IPS DF 6.9 (cell line): ENCODE measurements around the gene CD177.
"Not testable (repeated sequence)": the region's sequence is repeated elsewhere in the genome, so short reads cannot be mapped to it uniquely, and the experiment has no call there.

Experiments
- DNase-seq: peaks from one replicate; pipeline ENCODE4 v3.0.0-alpha.2; 2013; ENCODE audit warnings: low read depth, low spot score
- H3K27ac ChIP-seq: one replicate; pipeline ENCODE4 v1.5.1; 2013; ENCODE audit warnings: low read length, control low read depth
- H3K27me3 ChIP-seq: 2 replicates; pipeline ENCODE4 v1.6.1; 2013; ENCODE audit warnings: mild to moderate bottlenecking, low read length; ENCODE audit not compliant: control insufficient read depth, insufficient read depth
- H3K36me3 ChIP-seq: 2 replicates; pipeline ENCODE4 v1.6.1; 2013; ENCODE audit warnings: low read length; ENCODE audit not compliant: control insufficient read depth, insufficient read depth
- H3K4me1 ChIP-seq: 2 replicates; pipeline ENCODE4 v1.6.1; 2013; ENCODE audit warnings: low read length; ENCODE audit not compliant: control insufficient read depth, insufficient read depth
- H3K4me3 ChIP-seq: 2 replicates; pipeline ENCODE4 v1.5.1; 2013; ENCODE audit warnings: mild to moderate bottlenecking, low read length
- H3K9me3 ChIP-seq: 2 replicates; pipeline ENCODE4 v1.6.1; 2013; ENCODE audit warnings: low read length, inconsistent platforms; ENCODE audit not compliant: control insufficient read depth, insufficient read depth
- WGBS: extraction: QIAGEN DNeasy Blood & Tissue Kit; methylation state at CpG from one replicate; pipeline ENCODE4 v1.1.7; 2013; ENCODE audit warnings: mixed read lengths, missing lambda C conversion rate; ENCODE audit not compliant: insufficient read length, insufficient coverage; 5-methylcytosine and 5-hydroxymethylcytosine counted together

Gene CD177

DNA sequence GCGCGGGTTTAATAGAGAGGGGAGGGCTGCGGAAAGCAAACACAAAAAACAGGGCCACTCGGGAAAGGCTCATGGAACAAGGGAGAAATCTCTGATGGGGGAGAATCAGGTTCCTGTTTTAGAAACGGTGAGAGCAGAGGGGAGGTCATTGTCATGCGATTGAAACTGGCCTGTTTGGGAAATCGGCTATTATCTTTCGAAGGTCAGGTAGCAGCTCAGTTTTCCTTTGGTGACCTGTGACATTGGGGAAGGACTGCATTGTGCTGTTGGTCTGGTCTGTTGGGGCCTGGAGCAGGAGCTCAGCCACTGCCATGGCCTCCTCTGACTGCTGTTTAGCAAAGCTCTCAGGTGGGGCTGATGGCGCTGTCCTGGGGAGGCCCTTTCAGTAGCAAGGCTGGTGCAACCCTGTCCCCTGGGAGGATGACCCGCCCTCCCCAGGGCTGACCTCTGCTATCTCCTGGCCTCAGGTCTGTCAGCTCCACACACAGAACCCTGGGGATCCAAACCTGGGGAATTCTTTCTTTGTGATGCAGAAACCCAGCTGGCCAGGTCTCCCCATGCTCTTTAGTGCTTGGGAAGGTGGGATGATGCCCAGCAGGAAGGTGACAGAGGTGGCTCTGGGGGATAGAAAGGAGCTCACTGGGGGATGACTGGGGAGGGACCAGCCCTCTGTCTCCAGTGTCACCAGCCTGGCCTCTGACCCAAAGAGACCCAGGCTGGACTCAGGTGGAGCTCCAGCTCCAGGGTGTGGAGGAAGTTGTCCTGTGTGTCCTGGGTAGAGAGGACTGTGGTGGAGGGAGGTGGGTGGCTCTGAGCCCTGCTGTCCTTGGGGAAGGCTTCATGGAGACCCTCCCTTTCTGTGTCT lies 21.2 kb upstream of the CD177 start:
- no peaks in the 10 kb centered on the region for H3K4me1 ChIP-seq
- WGBS = no CpG with 5 or more reads among the region's 10 CpGs

DNA sequence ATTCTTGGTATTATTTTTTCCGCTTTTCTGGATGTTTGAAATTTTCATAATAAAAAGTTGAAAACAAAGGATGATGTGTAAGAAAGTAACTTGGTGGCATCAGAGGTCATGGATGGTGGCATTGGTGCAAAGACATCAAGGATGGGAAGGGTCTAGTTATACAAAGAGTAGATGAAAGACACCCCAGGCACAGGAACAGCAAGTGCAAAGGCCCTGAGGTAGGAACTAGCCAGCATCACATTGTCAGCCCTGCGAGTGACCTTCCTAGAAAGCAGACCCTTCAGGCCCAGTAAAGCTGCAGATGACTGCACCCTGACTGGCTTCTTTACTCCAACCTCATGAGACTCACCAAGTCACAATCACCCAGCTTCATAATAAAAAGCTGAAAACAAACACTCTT lies 17.0 kb upstream of the CD177 start:
- not testable (repeated sequence) for H3K4me1 ChIP-seq, H3K4me3 ChIP-seq, H3K27me3 ChIP-seq, H3K9me3 ChIP-seq, H3K27ac ChIP-seq, DNase-seq, H3K36me3 ChIP-seq
- WGBS = no CpG with 5 or more reads among the region's 2 CpGs

More for the DNA sequence above, 21.2 kb upstream of the CD177 start:
- Histone ChIP-seq H3K4me3 (no peak overlapping the region), H3K27me3 (no peaks in the 10 kb centered on the region), H3K27ac (no peak overlapping the region), H3K9me3 (peaks cover 7% of the 10 kb centered on the region), H3K36me3 (no peaks in the 10 kb centered on the region)
- DNase-seq = no peak

DNA sequence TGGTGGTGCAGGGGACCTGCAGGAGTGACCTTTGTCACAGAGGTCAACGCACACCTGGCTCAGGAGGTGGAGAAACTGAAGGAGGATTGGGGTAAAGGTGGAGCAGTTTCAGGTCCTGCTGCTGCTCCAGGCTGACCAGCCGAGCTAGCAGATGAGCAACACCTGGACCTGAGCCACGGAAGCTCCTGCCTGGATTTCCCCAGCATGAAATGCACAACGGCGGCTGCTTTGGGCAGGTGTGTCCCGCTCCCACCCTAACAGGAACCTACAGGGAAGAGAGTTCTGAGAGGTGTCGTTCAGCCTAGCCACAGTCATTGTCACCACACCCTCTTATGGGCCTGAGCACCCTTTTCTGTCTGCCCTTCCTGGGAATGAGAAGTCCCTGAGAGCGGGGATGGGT lies 15.7 kb upstream of the CD177 start:
- H3K4me3 ChIP-seq = no peak overlapping the region
- H3K27me3 ChIP-seq = no peaks in the 10 kb centered on the region
- no peaks in the 10 kb centered on the region for H3K9me3 ChIP-seq
- WGBS = no CpG with 5 or more reads among the region's 8 CpGs
- no peak for DNase-seq
- H3K36me3 ChIP-seq = no peaks in the 10 kb centered on the region
- no peaks in the 10 kb centered on the region for H3K4me1 ChIP-seq
- H3K27ac ChIP-seq = no peak overlapping the region

- no peaks in the 10 kb centered on the region for H3K4me1 ChIP-seq
- no peaks in the 10 kb centered on the region for H3K27me3 ChIP-seq
- no peak for DNase-seq
- WGBS = no CpG with 5 or more reads among the region's 5 CpGs
- H3K9me3 ChIP-seq = no peaks in the 10 kb centered on the region
- H3K36me3 ChIP-seq = no peaks in the 10 kb centered on the region
- H3K4me3 ChIP-seq = no peak overlapping the region
- no peak overlapping the region for H3K27ac ChIP-seq
Measured at GRCh38 chr19:43338530-43338929, 15.0 kb upstream of the CD177 start.

DNA sequence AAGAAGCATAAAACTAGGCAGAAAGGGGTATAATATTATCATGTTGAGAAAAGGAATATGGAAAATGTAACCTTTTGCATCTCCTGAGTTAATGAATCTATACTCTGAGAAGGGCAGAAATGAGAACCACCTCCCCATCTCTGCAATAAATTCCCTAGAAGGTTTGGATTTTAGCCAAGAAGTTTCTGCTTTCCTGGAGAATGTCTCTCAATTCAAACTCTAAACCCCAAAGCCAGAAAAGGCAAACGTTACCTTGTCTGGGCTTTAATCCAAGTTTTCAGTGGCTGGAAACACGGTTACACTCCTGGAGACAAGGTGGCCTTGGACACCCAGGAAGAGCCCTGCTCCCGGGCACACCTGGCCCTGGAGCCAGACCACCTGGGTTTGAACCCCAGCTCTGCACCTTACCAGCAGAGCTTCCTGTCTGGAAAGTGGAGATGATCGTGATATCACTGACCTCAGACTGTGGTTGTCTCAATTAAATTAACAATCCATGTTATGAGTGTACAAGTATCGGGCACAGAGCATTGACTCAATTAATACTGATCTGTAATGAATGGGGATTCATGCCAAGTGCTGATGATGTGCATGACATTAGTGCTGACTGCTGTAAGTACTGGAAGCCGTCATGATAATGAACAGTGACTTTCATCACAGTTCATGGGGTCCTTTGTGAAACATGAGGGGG lies 14.1 kb upstream of the CD177 start:
- no CpG with 5 or more reads among the region's 6 CpGs for WGBS
- H3K9me3 ChIP-seq = not testable (repeated sequence)

GRCh38 chr19:43340101-43340500 lies 13.4 kb upstream of the CD177 start:
- WGBS = no CpG with 5 or more reads among the region's 2 CpGs
- H3K27ac ChIP-seq, H3K27me3 ChIP-seq, H3K4me3 ChIP-seq, H3K36me3 ChIP-seq, H3K9me3 ChIP-seq, H3K4me1 ChIP-seq, DNase-seq: not testable (repeated sequence)

More for the DNA sequence above, 14.1 kb upstream of the CD177 start:
- not testable (repeated sequence) for DNase-seq, H3K4me3 ChIP-seq, H3K27ac ChIP-seq, H3K27me3 ChIP-seq, H3K36me3 ChIP-seq, H3K4me1 ChIP-seq

DNA sequence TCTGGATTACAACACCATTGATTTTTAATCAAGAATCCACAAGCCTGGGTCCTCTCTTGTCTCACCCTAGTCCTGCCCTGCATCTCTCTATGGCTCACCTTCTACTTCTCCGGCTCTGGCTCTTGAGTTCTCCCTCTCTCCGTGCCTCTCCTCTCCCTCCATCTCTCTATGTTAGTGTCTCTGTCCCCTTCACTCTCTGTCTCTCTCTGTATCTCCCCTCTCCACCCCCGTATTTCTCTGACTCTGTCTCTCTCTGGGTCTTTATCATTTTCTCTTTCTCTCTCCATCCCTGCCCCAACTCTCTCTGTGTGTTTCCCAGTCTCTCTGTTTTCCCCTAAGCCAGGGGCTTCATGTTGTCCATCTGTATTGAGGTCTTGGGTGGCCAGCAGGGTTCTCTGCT lies 12.4 kb upstream of the CD177 start:
- not testable (repeated sequence) for H3K4me1 ChIP-seq, H3K27ac ChIP-seq, H3K4me3 ChIP-seq, H3K36me3 ChIP-seq, H3K9me3 ChIP-seq, DNase-seq, H3K27me3 ChIP-seq
- WGBS = no CpG with 5 or more reads among the region's 3 CpGs

GRCh38 chr19:43342104-43342503 lies 11.4 kb upstream of the CD177 start:
- H3K4me1 ChIP-seq, H3K27me3 ChIP-seq, H3K27ac ChIP-seq, DNase-seq, H3K9me3 ChIP-seq, H3K36me3 ChIP-seq, H3K4me3 ChIP-seq: not testable (repeated sequence)
- WGBS = no CpG with 5 or more reads among the region's 8 CpGs

GRCh38 chr19:43344347-43344925 lies 9.1 kb upstream of the CD177 start:
- not testable (repeated sequence) for DNase-seq, H3K36me3 ChIP-seq
- WGBS = no CpG with 5 or more reads among the region's 16 CpGs

GRCh38 chr19:43349813-43350212 lies 3.7 kb upstream of the CD177 start:
- not testable (repeated sequence) for DNase-seq, H3K4me3 ChIP-seq, H3K36me3 ChIP-seq, H3K4me1 ChIP-seq, H3K27me3 ChIP-seq, H3K27ac ChIP-seq, H3K9me3 ChIP-seq
- WGBS = no CpG with 5 or more reads among the region's 8 CpGs

More at GRCh38 chr19:43344347-43344925, 9.1 kb upstream of the CD177 start:
- H3K27me3 ChIP-seq, H3K4me3 ChIP-seq, H3K27ac ChIP-seq, H3K4me1 ChIP-seq, H3K9me3 ChIP-seq: not testable (repeated sequence)
